Measurements from ENCODE around the gene RPS27L.
"Not testable (repeated sequence)": the region's sequence is repeated elsewhere in the genome, so short reads cannot be mapped to it uniquely, and the experiment has no call there.

- TF ChIP-seq SP2, CTCF, ZNF324, ZNF398 (tag by site-specific recombination; IDR thresholded peaks at IDR 0.05): not testable (repeated sequence)
Observed at GRCh38 chr15:63098901-63099300, 58.4 kb downstream of the RPS27L start.

All from HEK293 (cell line).